Testis (tissue), 3 donors: Measurements from ENCODE around the gene BMAL1. TPM values are rescaled to one million over a fixed set of nuclear protein-coding genes. Genes with fewer than 3 reads are reported as not detected.

ENCODE experiments used
- DNase-seq: peaks from one replicate; pipeline ENCODE4 v3.0.0-alpha.2; 2019
- H3K27ac ChIP-seq, 2 donors: fragments of 200-600 bp; sonication (generic); one replicate each; pipeline ENCODE4 v1.5.1; 2019
- H3K27me3 ChIP-seq: fragments of 200-600 bp; sonication (generic); one replicate; pipeline ENCODE4 v1.5.1; 2019
- H3K36me3 ChIP-seq: fragments of 200-600 bp; sonication (generic); one replicate; pipeline ENCODE4 v1.5.1; 2017; ENCODE audit warnings: low read depth; ENCODE audit errors: missing control alignments
- H3K4me1 ChIP-seq: fragments of 200-600 bp; sonication (generic); one replicate; pipeline ENCODE4 v1.5.1; 2019
- H3K4me3 ChIP-seq, 2 donors: fragments of 200-600 bp; sonication (generic); one replicate each; pipeline ENCODE4 v1.5.1; 2017 to 2019
- H3K9me3 ChIP-seq: fragments of 200-600 bp; sonication (generic); one replicate; pipeline ENCODE4 v1.5.1; 2017
- POLR2A ChIP-seq: fragments of 450-650 bp; IDR thresholded peaks from one replicate; pipeline ENCODE4 v1.6.1; 2017; ENCODE audit warnings: antibody characterized with exemption, mild to moderate bottlenecking, moderate library complexity
- WGBS, 2 donors: methylation state at CpG; one replicate each; pipeline ENCODE4 v1.1.5; 2018; 5-methylcytosine and 5-hydroxymethylcytosine counted together
- intact Hi-C: fragments of 100-400 bp; cut with DNase I; formaldehyde crosslinking; loops from one replicate; pipeline ENCODE4 v1.15.1; 2023; ENCODE audit warnings: low total_unique reads
- polyA plus RNA-seq: library from polyadenylated mRNA; stranded (reverse); fragments of 350-450 nt; fragmentation: Illumina TruSeq; extraction: RNeasy Lipid Tissue Mini Kit (QIAGEN cat#74804); gene quantifications from one replicate; pipeline ENCODE4 v1.2.3, GENCODE V29; 2014; ENCODE audit warnings: low read depth, low replicate concordance; ENCODE audit not compliant: insufficient read depth
- total RNA-seq, 2 donors: library from RNA; depleted of rRNA; stranded (reverse); fragments of >200 nt; gene quantifications; one replicate each; pipeline ENCODE4 v1.2.3, GENCODE V29; 2016
- TF ChIP-seq, protein P1 (sequence below), 3 experiments: fragments of 450-650 bp in 2 of 3; fragments of 200-600 bp in 1 of 3; sonication (generic) in 1 of 3; IDR thresholded peaks; one replicate each; pipeline ENCODE4 v1.5.1; 2016 to 2019; ENCODE audit warnings: antibody characterized with exemption in 3 of 3, mild to moderate bottlenecking in 2 of 3, moderate library complexity in 1 of 3

BMAL1 gene
- total and polyA plus RNA-seq, 3 donors from 2014 or later, result 21.5 to 40.3 (median 35.7) TPM

DNA sequence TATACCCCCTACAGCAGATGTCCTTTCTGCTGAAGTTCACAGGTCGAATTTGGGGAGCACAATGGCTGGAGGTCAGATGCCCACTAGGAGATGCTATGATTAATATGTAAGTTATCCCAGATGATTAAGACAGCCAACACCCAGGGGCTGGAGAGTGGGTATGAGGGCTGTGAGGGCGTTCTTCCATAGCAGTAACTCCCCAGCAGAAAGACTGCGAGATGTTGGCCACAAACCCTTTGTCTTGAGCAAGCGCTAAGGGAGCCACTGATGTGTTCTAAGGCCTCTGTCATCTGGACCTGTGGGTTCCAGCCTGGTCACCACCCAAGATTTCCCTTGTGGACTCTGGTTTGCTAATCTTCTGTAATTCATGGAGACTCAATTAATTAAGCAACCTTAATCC lies 77.6 kb downstream of the BMAL1 start:
- Histone ChIP-seq H3K27ac (no peak overlapping the region), H3K36me3 (no peaks in the 10 kb centered on the region), H3K9me3 (no peaks in the 10 kb centered on the region), H3K27me3 (no peaks in the 10 kb centered on the region), H3K4me1 (no peaks in the 10 kb centered on the region), H3K4me3 (no peak overlapping the region)
- DNase-seq, result no peak
- intact Hi-C loops, result no loop called here
- TF ChIP-seq POLR2A, result no peak
- TF ChIP-seq, protein P1, sequence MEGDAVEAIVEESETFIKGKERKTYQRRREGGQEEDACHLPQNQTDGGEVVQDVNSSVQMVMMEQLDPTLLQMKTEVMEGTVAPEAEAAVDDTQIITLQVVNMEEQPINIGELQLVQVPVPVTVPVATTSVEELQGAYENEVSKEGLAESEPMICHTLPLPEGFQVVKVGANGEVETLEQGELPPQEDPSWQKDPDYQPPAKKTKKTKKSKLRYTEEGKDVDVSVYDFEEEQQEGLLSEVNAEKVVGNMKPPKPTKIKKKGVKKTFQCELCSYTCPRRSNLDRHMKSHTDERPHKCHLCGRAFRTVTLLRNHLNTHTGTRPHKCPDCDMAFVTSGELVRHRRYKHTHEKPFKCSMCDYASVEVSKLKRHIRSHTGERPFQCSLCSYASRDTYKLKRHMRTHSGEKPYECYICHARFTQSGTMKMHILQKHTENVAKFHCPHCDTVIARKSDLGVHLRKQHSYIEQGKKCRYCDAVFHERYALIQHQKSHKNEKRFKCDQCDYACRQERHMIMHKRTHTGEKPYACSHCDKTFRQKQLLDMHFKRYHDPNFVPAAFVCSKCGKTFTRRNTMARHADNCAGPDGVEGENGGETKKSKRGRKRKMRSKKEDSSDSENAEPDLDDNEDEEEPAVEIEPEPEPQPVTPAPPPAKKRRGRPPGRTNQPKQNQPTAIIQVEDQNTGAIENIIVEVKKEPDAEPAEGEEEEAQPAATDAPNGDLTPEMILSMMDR (IDR thresholded peaks at IDR 0.05), result no peak
- WGBS, 2 donors, result 94 to 95% methylated on average over 4 of the region's 4 CpGs

DNA sequence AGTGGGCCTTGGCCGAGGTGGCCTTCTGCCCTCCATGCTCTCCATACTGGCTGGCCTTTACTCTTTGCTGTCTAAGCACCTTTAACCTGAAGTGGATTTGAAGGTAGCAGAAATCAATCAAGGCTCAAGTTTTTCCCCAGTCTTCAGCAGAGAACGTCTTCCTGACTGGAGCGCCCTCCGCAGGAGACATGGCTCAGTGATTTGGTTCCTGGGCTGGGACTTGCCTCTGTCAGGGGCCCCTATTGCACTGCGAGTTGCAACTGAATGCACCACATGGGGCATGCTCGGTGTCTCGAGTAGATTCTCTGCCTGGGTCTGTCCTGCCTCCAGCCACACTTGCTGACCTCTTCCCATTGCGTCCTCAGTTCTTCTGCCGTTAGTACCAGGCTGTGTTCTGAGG lies 79.6 kb downstream of the BMAL1 start:
- H3K36me3 ChIP-seq, result no peaks in the 10 kb centered on the region

DNA sequence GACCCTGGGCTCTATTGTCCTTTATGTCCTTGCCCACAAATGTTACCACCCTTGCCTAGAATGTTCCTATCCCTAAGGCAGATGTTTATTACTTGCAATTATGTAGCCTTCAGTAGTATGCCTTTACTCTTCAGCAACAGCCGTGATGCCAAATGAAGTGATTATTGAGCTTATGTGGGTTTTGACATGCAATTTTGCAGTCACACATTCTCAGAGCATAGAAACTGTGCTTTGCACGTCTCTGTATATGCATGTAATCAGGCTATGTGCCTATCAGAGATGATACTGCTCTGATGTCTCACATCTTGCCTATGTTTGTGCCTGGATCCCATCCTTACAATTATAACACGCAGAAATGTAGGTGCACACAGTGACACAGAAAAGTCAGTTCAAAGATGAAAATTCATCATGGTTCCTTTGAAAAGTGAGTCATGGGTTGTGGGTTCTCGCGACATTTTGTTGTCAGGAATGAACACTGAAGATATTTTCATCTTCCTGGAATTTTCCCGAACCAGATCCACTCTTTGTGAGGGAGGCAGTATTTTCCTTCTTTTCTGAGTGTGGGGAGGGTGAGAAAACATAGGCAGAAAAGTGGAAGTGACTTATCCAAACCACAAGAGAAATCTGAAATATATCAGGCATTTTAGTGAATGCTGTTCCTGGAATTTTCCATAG lies 81.1 kb downstream of the BMAL1 start:
- Histone ChIP-seq H3K27me3 (no peaks in the 10 kb centered on the region), H3K27ac (no peak overlapping the region), H3K4me3 (no peak overlapping the region), H3K4me1 (no peaks in the 10 kb centered on the region), H3K36me3 (no peaks in the 10 kb centered on the region), H3K9me3 (no peaks in the 10 kb centered on the region)
- intact Hi-C loops, result no loop called here
- TF ChIP-seq, protein P1 (IDR thresholded peaks at IDR 0.05), result no peak
- no peak for TF ChIP-seq POLR2A
- WGBS, 2 donors, result 84 to 90% methylated on average over 6 of the region's 6 CpGs
- DNase-seq, result no peak

More for the DNA sequence above, 79.6 kb downstream of the BMAL1 start:
- Histone ChIP-seq H3K27ac (no peak overlapping the region), H3K4me3 (no peak overlapping the region), H3K9me3 (no peaks in the 10 kb centered on the region), H3K4me1 (no peaks in the 10 kb centered on the region), H3K27me3 (no peaks in the 10 kb centered on the region)
- no peak for DNase-seq
- 80 to 83% methylated on average over 9 of the region's 9 CpGs for WGBS, 2 donors
- TF ChIP-seq, protein P1 (IDR thresholded peaks at IDR 0.05), result no peak
- TF ChIP-seq POLR2A, result no peak
- intact Hi-C loops, result no loop called here

DNA sequence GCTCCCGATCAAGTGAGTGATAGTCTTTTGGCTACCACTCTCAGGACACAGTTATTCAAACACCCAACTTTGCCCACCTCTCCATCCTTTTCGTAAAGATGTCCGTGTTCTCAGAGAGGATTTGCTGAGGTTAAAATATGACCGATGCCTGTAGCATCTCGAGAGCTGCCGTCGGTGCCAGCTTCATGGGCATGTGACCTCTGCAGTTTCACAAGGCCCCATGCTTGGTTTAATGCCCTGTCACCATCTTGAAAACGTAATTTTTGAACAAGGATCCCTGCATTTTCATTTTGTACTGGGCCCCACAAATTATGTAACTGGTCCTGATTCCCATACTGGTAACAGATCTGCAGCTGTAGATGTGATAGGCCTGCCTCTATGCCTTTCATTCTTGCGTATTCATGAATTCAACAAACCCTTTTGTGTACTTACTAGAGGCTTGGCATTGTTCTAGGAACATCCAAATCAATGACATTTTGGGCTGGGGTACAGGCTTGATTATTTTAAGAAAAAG lies 85.1 kb downstream of the BMAL1 start:
- Histone ChIP-seq H3K4me1 (no peaks in the 10 kb centered on the region), H3K9me3 (no peaks in the 10 kb centered on the region), H3K36me3 (no peaks in the 10 kb centered on the region), H3K27me3 (no peaks in the 10 kb centered on the region), H3K27ac (no peak overlapping the region), H3K4me3 (no peak overlapping the region)
- intact Hi-C loops, result no loop called here
- DNase-seq, result no peak
- 97 to 98% methylated on average over 9 of the region's 9 CpGs for WGBS, 2 donors
- TF ChIP-seq, protein P1 (IDR thresholded peaks at IDR 0.05), result no peak
- TF ChIP-seq POLR2A, result no peak

DNA sequence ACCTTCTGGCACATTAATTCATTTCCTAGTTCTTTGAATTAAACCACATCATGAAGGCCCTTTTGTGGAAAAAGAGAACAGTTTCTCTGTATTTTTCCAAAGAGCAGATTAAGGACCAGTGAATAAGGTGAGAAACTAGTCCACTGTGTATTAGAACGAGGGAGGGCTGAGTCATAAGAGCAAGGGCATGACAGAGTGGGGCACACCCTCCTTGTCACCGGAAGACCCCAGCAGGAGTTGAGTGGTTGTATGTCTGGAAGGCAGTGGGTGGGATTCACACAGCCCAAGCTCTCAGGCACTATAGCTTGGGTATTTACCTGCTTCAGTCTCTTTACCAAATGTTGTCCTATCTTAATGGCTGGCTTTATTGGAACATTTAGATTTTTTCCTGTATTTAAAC lies 86.8 kb downstream of the BMAL1 start:
- Histone ChIP-seq H3K9me3 (no peaks in the 10 kb centered on the region), H3K4me3 (no peak overlapping the region), H3K27me3 (no peaks in the 10 kb centered on the region), H3K36me3 (no peaks in the 10 kb centered on the region), H3K27ac (no peak overlapping the region), H3K4me1 (no peaks in the 10 kb centered on the region)
- intact Hi-C loops, result no loop called here
- TF ChIP-seq, protein P1 (IDR thresholded peaks at IDR 0.05), result no peak
- TF ChIP-seq POLR2A, result no peak
- 84 to 91% methylated on average over 2 of the region's 2 CpGs for WGBS, 2 donors
- no peak for DNase-seq
